ENCODE data around the gene LMAN2L.

GRCh38 chr2:96685577-96686459, 54.0 kb downstream of the LMAN2L start:
- TF ChIP-seq CTCF (conservative IDR thresholded peaks at IDR 0.05; ENCODE audit: low read depth, low read length) (no peak), EZH2 (IDR thresholded peaks at IDR 0.05; ENCODE audit: borderline replicate concordance, low read depth, low read length, poor library complexity, severe bottlenecking) (no peak)

Data from A673 (cell line).